Muscle layer of colon (tissue), 2 donors: Measurements from ENCODE around the gene SLC49A3.
A peak's percentile ranks its signal among the peaks of the same experiment; 100 is the strongest.

Experiments used
- H3K27ac ChIP-seq: one replicate; pipeline ENCODE4 v1.7.0; 2013; ENCODE audit warnings: low read depth, mild to moderate bottlenecking, low read length, moderate library complexity
- H3K27me3 ChIP-seq, 2 donors: one replicate each; pipeline ENCODE4 v1.7.0; 2013; ENCODE audit warnings: low read length in 2 of 2, mild to moderate bottlenecking in 2 of 2; ENCODE audit not compliant: insufficient read depth in 2 of 2, control insufficient read depth in 1 of 2
- H3K36me3 ChIP-seq: one replicate; pipeline ENCODE4 v1.7.0; 2013; ENCODE audit warnings: mild to moderate bottlenecking, low read length; ENCODE audit not compliant: insufficient read depth
- H3K4me1 ChIP-seq: one replicate; pipeline ENCODE4 v1.7.0; 2013; ENCODE audit warnings: mild to moderate bottlenecking, low read length; ENCODE audit not compliant: insufficient read depth
- H3K4me3 ChIP-seq, 2 donors: one replicate each; pipeline ENCODE4 v1.7.0; 2013; ENCODE audit warnings: low read length in 2 of 2, low read depth in 1 of 2, mild to moderate bottlenecking in 1 of 2, moderate library complexity in 1 of 2
- H3K9ac ChIP-seq: one replicate; pipeline ENCODE4 v1.7.0; 2013; ENCODE audit warnings: low read length
- H3K9me3 ChIP-seq: one replicate; pipeline ENCODE4 v1.7.0; 2013; ENCODE audit warnings: mild to moderate bottlenecking, low read length
- donor health status: abdominal sarcoma.
- donor health status: Adenocarcinoma of cecum.

Gene SLC49A3

GRCh38 chr4:666822-667544, 22.0 kb downstream of the SLC49A3 start:
- H3K9ac ChIP-seq, result no peak overlapping the region
- no peaks in the 10 kb centered on the region for H3K4me1 ChIP-seq
- H3K9me3 ChIP-seq, result no peaks in the 10 kb centered on the region

GRCh38 chr4:666436-666810, 22.5 kb downstream of the SLC49A3 start:
- no peaks in the 10 kb centered on the region for H3K9me3 ChIP-seq
- H3K36me3 ChIP-seq, result peaks cover 2% of the 10 kb centered on the region
- no peak overlapping the region for H3K4me3 ChIP-seq
- no peak overlapping the region for H3K9ac ChIP-seq
- H3K4me1 ChIP-seq, result no peaks in the 10 kb centered on the region
- H3K27me3 ChIP-seq, result no peaks in the 10 kb centered on the region
- H3K27ac ChIP-seq, result no peak overlapping the region

More at GRCh38 chr4:666822-667544, 22.0 kb downstream of the SLC49A3 start:
- no peak overlapping the region for H3K4me3 ChIP-seq
- peaks cover 8% of the 10 kb centered on the region for H3K36me3 ChIP-seq
- H3K27me3 ChIP-seq, result no peaks in the 10 kb centered on the region
- no peak overlapping the region for H3K27ac ChIP-seq

- no peak overlapping the region for H3K27ac ChIP-seq
These were observed 23.1 kb downstream of the SLC49A3 start for GRCh38 chr4:665751-666435.

GRCh38 chr4:665381-665750, 23.6 kb downstream of the SLC49A3 start:
- H3K4me1 ChIP-seq, result no peaks in the 10 kb centered on the region
- H3K9me3 ChIP-seq, result no peaks in the 10 kb centered on the region
- H3K27me3 ChIP-seq, result no peaks in the 10 kb centered on the region
- H3K9ac ChIP-seq, result no peak overlapping the region
- no peak overlapping the region for H3K4me3 ChIP-seq
- no peaks in the 10 kb centered on the region for H3K36me3 ChIP-seq
- no peak overlapping the region for H3K27ac ChIP-seq

More at GRCh38 chr4:665751-666435, 23.1 kb downstream of the SLC49A3 start:
- Histone ChIP-seq H3K36me3 (no peaks in the 10 kb centered on the region), H3K27me3 (no peaks in the 10 kb centered on the region), H3K9me3 (no peaks in the 10 kb centered on the region), H3K4me3 (no peak overlapping the region), H3K9ac (no peak overlapping the region), H3K4me1 (no peaks in the 10 kb centered on the region)

- Histone ChIP-seq H3K27ac (no peak overlapping the region), H3K4me1 (no peaks in the 10 kb centered on the region), H3K9ac (no peak overlapping the region), H3K36me3 (no peaks in the 10 kb centered on the region), H3K4me3 (no peak overlapping the region), H3K9me3 (no peaks in the 10 kb centered on the region), H3K27me3 (no peaks in the 10 kb centered on the region)
These were observed 24.2 kb downstream of the SLC49A3 start for GRCh38 chr4:664713-665231.

- H3K36me3 ChIP-seq, result no peaks in the 10 kb centered on the region
- no peak overlapping the region for H3K9ac ChIP-seq
- no peaks in the 10 kb centered on the region for H3K9me3 ChIP-seq
- H3K4me1 ChIP-seq, result no peaks in the 10 kb centered on the region
- H3K27me3 ChIP-seq, result no peaks in the 10 kb centered on the region
- H3K27ac ChIP-seq, result no peak overlapping the region
- H3K4me3 ChIP-seq, result peak overlapping the region; percentile 47 to 67
These were observed 25.2 kb downstream of the SLC49A3 start for GRCh38 chr4:663438-664428.

- Histone ChIP-seq H3K27ac (no peak overlapping the region), H3K9ac (no peak overlapping the region), H3K4me1 (no peaks in the 10 kb centered on the region), H3K9me3 (no peaks in the 10 kb centered on the region), H3K27me3 (no peaks in the 10 kb centered on the region), H3K4me3 (peak overlapping the region in 1 of 2 donors; percentile 47), H3K36me3 (no peaks in the 10 kb centered on the region)
These were observed 25.9 kb downstream of the SLC49A3 start for GRCh38 chr4:663046-663437.

- Histone ChIP-seq H3K4me1 (no peaks in the 10 kb centered on the region), H3K27ac (no peak overlapping the region), H3K36me3 (no peaks in the 10 kb centered on the region), H3K4me3 (no peak overlapping the region), H3K9ac (no peak overlapping the region), H3K9me3 (no peaks in the 10 kb centered on the region), H3K27me3 (no peaks in the 10 kb centered on the region)
These were observed 26.8 kb downstream of the SLC49A3 start for GRCh38 chr4:661881-662761.

- Histone ChIP-seq H3K36me3 (no peaks in the 10 kb centered on the region), H3K9me3 (no peaks in the 10 kb centered on the region), H3K9ac (no peak overlapping the region), H3K27ac (no peak overlapping the region), H3K4me3 (no peak overlapping the region), H3K4me1 (no peaks in the 10 kb centered on the region), H3K27me3 (no peaks in the 10 kb centered on the region)
These were observed 27.7 kb downstream of the SLC49A3 start for GRCh38 chr4:661231-661630.

- H3K27ac ChIP-seq, result no peak overlapping the region
- H3K36me3 ChIP-seq, result no peaks in the 10 kb centered on the region
- no peak overlapping the region for H3K4me3 ChIP-seq
- no peak overlapping the region for H3K9ac ChIP-seq
- H3K9me3 ChIP-seq, result no peaks in the 10 kb centered on the region
- H3K27me3 ChIP-seq, result peaks cover 0 to 4% of the 10 kb centered on the region in 2 donors
- no peaks in the 10 kb centered on the region for H3K4me1 ChIP-seq
These were observed 28.6 kb downstream of the SLC49A3 start for GRCh38 chr4:660401-660800.
